A673 (cell line): Measurements from ENCODE around the gene SLIT3.

Source experiments
- EZH2 ChIP-seq: fragments of 200-600 bp; sonication (generic); IDR thresholded peaks from 2 replicates; pipeline ENCODE4 v1.6.1; 2017; ENCODE audit warnings: borderline replicate concordance, low read depth, mild to moderate bottlenecking, mixed read lengths, antibody characterized with exemption, low read length; ENCODE audit not compliant: poor library complexity, severe bottlenecking
- TF ChIP-seq, protein P1 (sequence below): fragments of 300-800, 200-600 bp; sonication (generic); conservative IDR thresholded peaks from 2 replicates; pipeline ENCODE4 v1.5.1; 2017; ENCODE audit warnings: low read depth, mild to moderate bottlenecking, antibody characterized with exemption, low read length, moderate library complexity, mixed read lengths

DNA sequence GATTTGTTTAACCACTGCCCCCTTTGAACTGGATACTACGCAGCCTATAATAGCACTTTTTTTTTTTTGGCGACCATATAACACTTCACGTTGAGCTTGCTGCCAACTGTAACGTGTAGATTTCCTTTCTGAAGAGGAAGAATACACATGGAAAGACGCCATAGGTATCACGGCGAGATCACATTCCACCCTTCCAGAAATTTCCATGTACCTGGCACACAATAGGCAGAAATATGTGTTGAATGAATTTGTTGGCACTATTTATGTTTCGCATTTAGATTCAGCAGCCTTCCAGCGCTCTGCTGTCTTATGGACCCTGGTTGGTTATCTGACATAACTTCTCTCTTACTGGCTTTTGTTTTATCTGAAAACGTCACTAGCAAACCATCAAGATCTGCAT is 250.3 kb downstream of the SLIT3 start:
- TF ChIP-seq, protein P1, sequence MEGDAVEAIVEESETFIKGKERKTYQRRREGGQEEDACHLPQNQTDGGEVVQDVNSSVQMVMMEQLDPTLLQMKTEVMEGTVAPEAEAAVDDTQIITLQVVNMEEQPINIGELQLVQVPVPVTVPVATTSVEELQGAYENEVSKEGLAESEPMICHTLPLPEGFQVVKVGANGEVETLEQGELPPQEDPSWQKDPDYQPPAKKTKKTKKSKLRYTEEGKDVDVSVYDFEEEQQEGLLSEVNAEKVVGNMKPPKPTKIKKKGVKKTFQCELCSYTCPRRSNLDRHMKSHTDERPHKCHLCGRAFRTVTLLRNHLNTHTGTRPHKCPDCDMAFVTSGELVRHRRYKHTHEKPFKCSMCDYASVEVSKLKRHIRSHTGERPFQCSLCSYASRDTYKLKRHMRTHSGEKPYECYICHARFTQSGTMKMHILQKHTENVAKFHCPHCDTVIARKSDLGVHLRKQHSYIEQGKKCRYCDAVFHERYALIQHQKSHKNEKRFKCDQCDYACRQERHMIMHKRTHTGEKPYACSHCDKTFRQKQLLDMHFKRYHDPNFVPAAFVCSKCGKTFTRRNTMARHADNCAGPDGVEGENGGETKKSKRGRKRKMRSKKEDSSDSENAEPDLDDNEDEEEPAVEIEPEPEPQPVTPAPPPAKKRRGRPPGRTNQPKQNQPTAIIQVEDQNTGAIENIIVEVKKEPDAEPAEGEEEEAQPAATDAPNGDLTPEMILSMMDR, result no peak
- TF ChIP-seq EZH2, result no peak
